Measurements from ENCODE around the gene KRTAP24-1.

KRTAP24-1 gene

DNA sequence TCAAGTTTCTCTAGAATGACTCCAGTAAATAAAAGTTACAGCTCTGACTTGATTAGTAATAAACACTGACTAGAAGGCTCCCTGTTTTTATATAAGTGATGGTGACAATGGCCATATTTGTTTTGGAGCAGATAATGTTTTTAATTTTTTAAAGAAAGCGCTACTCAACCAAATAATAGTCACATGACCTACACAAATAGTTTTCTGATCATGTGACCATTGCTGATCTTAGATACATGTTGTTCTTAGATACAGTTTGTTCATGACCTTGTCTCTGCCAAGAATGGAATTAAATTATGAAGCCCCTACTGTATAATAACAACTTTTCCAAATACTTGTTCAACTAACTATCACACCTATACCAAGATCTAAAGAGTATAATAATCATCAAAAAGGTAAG lies 44.6 kb downstream of the KRTAP24-1 start:
- TF ChIP-seq, protein P1, sequence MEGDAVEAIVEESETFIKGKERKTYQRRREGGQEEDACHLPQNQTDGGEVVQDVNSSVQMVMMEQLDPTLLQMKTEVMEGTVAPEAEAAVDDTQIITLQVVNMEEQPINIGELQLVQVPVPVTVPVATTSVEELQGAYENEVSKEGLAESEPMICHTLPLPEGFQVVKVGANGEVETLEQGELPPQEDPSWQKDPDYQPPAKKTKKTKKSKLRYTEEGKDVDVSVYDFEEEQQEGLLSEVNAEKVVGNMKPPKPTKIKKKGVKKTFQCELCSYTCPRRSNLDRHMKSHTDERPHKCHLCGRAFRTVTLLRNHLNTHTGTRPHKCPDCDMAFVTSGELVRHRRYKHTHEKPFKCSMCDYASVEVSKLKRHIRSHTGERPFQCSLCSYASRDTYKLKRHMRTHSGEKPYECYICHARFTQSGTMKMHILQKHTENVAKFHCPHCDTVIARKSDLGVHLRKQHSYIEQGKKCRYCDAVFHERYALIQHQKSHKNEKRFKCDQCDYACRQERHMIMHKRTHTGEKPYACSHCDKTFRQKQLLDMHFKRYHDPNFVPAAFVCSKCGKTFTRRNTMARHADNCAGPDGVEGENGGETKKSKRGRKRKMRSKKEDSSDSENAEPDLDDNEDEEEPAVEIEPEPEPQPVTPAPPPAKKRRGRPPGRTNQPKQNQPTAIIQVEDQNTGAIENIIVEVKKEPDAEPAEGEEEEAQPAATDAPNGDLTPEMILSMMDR (IDR thresholded peaks at IDR 0.05; ENCODE audit: low read depth, low read length), result no peak
- no peak for DNase-seq (ENCODE audit: extremely low read depth, low read depth)

DNA sequence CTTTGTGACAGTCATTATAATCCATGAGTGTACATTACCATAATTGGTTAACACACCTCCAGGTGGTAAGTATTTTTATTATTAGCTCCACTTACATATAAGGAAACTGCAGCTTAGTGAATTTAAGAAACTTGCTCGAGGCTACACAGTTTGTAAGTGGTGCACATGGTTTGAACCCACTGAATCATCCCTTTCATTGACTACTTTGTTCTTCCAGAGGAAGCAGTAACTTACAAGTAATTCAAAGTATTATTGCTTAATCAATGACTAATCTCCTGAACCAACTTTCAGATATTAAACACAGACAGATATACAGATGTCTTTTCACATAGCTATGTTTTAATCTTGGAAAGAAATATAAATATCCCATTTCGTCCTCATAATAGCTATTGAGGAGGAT lies 48.1 kb downstream of the KRTAP24-1 start:
- TF ChIP-seq, protein P1 (IDR thresholded peaks at IDR 0.05; ENCODE audit: low read depth, low read length), result no peak
- no peak for DNase-seq (ENCODE audit: extremely low read depth, low read depth)

DNA sequence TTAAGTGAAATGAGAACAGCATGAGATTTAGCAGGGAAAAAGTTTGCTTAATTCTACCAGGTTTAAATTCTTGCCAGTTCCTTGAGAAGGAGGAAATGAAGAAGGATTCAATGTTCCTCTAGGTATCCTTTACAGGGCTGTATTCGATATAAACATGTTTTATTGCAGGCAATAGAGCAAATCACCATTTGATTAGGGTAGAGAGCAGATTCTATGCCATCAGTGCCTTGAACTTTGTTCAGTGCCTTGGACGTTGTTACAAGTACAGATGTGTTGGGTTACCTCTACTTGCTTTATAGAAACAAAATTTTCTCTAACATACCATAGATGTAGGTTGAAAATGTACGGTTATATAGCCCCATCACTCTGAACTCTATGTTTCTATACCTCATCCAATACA lies 48.7 kb downstream of the KRTAP24-1 start:
- no peak for DNase-seq (ENCODE audit: extremely low read depth, low read depth)

DNA sequence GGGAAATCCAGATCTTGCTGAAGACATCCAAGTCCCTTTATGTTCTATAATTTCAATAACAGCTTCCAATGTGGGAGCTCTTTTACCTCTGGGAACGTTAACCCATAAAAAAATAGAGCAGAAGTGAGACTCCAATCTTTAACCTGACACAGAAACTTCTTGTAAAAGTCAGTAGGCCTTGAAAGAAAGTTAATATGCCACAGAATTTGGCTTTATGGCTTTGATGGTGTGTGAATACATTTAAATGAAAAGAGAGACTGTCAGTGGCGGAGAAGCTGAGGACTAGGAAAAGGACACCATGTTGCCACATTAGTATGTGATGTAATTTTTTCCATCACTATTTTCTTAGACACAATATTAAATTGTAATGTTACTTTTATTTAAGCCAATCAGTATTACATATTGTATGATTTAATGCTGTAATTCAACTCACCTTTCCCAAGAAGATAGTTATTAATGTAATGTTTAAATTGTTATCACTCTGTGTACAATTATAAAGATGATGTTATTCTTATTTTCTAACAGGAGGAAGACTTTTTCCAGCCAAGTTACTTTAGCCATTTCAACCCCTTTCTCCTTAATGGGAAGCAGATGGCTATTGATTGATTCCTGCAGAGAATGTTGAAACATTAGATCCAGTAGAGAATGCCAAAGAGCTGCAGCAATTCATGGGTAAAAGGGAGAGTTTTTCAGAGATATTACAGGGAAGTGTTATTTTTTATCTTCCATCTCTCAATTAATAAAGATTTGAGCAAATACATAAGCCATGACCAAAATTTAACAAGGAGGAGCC lies 49.3 kb downstream of the KRTAP24-1 start:
- TF ChIP-seq, protein P1 (IDR thresholded peaks at IDR 0.05; ENCODE audit: low read depth, low read length), result no peak
- no peak for DNase-seq (ENCODE audit: extremely low read depth, low read depth)

More for the DNA sequence above, 48.7 kb downstream of the KRTAP24-1 start:
- TF ChIP-seq, protein P1 (IDR thresholded peaks at IDR 0.05; ENCODE audit: low read depth, low read length), result no peak

DNA sequence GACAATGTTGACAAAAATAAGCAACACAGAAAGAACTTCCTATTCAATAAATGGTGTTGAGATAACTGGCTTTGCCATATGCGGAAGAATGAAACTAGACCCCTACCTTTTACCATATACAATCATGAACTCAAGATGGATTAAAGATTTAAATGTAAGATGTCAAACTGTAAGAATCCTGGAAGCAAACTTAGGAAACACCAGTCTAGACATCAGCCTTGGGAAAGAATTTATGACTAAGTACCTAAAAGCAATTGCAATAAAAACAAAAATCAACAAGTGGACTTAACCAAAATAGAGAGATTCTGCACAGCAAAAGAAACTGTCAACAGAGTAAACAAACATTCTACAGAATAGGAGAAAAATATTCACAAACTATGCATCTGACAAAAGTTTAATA lies 50.7 kb downstream of the KRTAP24-1 start:
- no peak for DNase-seq (ENCODE audit: extremely low read depth, low read depth)
- TF ChIP-seq, protein P1 (IDR thresholded peaks at IDR 0.05; ENCODE audit: low read depth, low read length), result no peak

All from AG09319 (cell line).